IMR-90 (cell line): Measurements from ENCODE around the gene RERE. TPM values are rescaled to one million over a fixed set of nuclear protein-coding genes. Genes with fewer than 3 reads are reported as not detected.

Source experiments
- ATAC-seq: fragments of 200-7000 bp; cut with Tn5 transposase; 2 replicates; pipeline ENCODE4 v1.9.1; 2020; ENCODE audit warnings: low read depth, mild to moderate bottlenecking, moderate library complexity
- BruUV-seq: library from RNA; stranded (reverse); fragments of 400-500 nt; replicated peaks from 2 replicates; lab custom pipeline; 2021; lab: Mats Ljungman, UMichigan
- CTCF ChIA-PET: fragments of 300-600 bp; formaldehyde crosslinking; extraction: SDS; loops from one replicate; lab custom pipeline; 2021; ENCODE audit warnings: antibody characterized with exemption; lab: Yijun Ruan, JAX
- POLR2A ChIA-PET: fragments of 300-600 bp; sonication (Branson Sonifier 250); formaldehyde crosslinking; loops from one replicate; lab custom pipeline; 2022; ENCODE audit warnings: antibody characterized with exemption; ENCODE audit not compliant: unreplicated experiment; lab: Charles Lee
- DNase-seq: peaks from one replicate; pipeline ENCODE4 v3.0.0; 2013
- H2AFZ ChIP-seq: replicated peaks from 2 replicates; pipeline ENCODE3; 2013; ENCODE audit warnings: low read length, mild to moderate bottlenecking; ENCODE audit not compliant: poor library complexity
- H2AK5ac ChIP-seq: 2 replicates; pipeline ENCODE4 v1.6.1; 2013; ENCODE audit warnings: low read depth, low read length, inconsistent platforms
- H2AK9ac ChIP-seq: replicated peaks from 2 replicates; pipeline ENCODE3; 2013; ENCODE audit warnings: mild to moderate bottlenecking, low read depth, low read length, moderate library complexity; ENCODE audit not compliant: poor library complexity
- H2BK120ac ChIP-seq: 2 replicates; pipeline ENCODE4 v1.6.1; 2013; ENCODE audit warnings: low read depth, low read length, inconsistent platforms
- H2BK15ac ChIP-seq: 3 replicates; pipeline ENCODE4 v1.6.1; 2013; ENCODE audit warnings: low read depth, low read length, inconsistent platforms
- H2BK20ac ChIP-seq: 2 replicates; pipeline ENCODE4 v1.6.1; 2013; ENCODE audit warnings: low read depth, mild to moderate bottlenecking, inconsistent platforms, low read length, moderate library complexity
- H2BK5ac ChIP-seq: 2 replicates; pipeline ENCODE4 v1.6.1; 2013; ENCODE audit warnings: mild to moderate bottlenecking, low read depth, low read length, inconsistent platforms; ENCODE audit not compliant: poor library complexity, severe bottlenecking
- H3K14ac ChIP-seq: replicated peaks from 2 replicates; pipeline ENCODE4 v1.6.1; 2013; ENCODE audit warnings: low read depth, low read length, inconsistent platforms
- H3K18ac ChIP-seq: 2 replicates; pipeline ENCODE4 v1.6.1; 2013; ENCODE audit warnings: low read depth, low read length, control low read depth
- H3K23ac ChIP-seq: 2 replicates; pipeline ENCODE4 v1.6.1; 2013; ENCODE audit warnings: low read depth, low read length, inconsistent platforms
- H3K27ac ChIP-seq: 2 replicates; pipeline ENCODE4 v1.5.1; 2013; ENCODE audit warnings: mild to moderate bottlenecking, control low read depth, low read length; ENCODE audit not compliant: insufficient read depth
- H3K27me3 ChIP-seq: 2 replicates; pipeline ENCODE4 v1.6.1; 2013; ENCODE audit warnings: low read length; ENCODE audit not compliant: control insufficient read depth, insufficient read depth
- H3K36me3 ChIP-seq: 2 replicates; pipeline ENCODE4 v1.6.1; 2013; ENCODE audit warnings: low read length, mixed read lengths; ENCODE audit not compliant: control insufficient read depth, insufficient read depth
- H3K4ac ChIP-seq: 2 replicates; pipeline ENCODE4 v1.6.1; 2013; ENCODE audit warnings: low read depth, low read length, inconsistent platforms
- H3K4me1 ChIP-seq: 2 replicates; pipeline ENCODE4 v1.6.1; 2013; ENCODE audit warnings: low read length, mixed read lengths; ENCODE audit not compliant: control insufficient read depth, insufficient read depth
- H3K4me2 ChIP-seq: 2 replicates; pipeline ENCODE4 v1.6.1; 2013; ENCODE audit warnings: low read depth, mild to moderate bottlenecking, control low read depth, low read length, moderate library complexity
- H3K4me3 ChIP-seq: 2 replicates; pipeline ENCODE4 v1.5.1; 2013; ENCODE audit warnings: low read depth, mild to moderate bottlenecking, control low read depth, low read length, moderate library complexity; ENCODE audit not compliant: insufficient read depth
- H3K56ac ChIP-seq: 2 replicates; pipeline ENCODE4 v1.6.1; 2013; ENCODE audit warnings: low read length, inconsistent platforms; ENCODE audit not compliant: insufficient read depth; ENCODE audit errors: extremely low read depth
- H3K79me1 ChIP-seq, 2 experiments: 2 replicates each; pipeline ENCODE4 v1.6.1; 2013; ENCODE audit warnings: low read length in 2 of 2, inconsistent platforms in 1 of 2, low read depth in 1 of 2
- H3K9ac ChIP-seq: 2 replicates; pipeline ENCODE4 v1.6.1; 2013; ENCODE audit warnings: low read depth, low read length, control low read depth
- H3K9me1 ChIP-seq: 2 replicates; pipeline ENCODE4 v1.6.1; 2013; ENCODE audit warnings: low read length, inconsistent platforms; ENCODE audit not compliant: insufficient read depth
- H3K9me3 ChIP-seq: 2 replicates; pipeline ENCODE4 v1.6.1; 2013; ENCODE audit warnings: low read length; ENCODE audit not compliant: control insufficient read depth, insufficient read depth
- H4K20me1 ChIP-seq: 2 replicates; pipeline ENCODE4 v1.6.1; 2013; ENCODE audit warnings: low read length, inconsistent platforms; ENCODE audit not compliant: insufficient read depth
- H4K5ac ChIP-seq: 2 replicates; pipeline ENCODE4 v1.6.1; 2013; ENCODE audit warnings: mild to moderate bottlenecking, low read depth, low read length, control low read depth
- H4K8ac ChIP-seq, 2 experiments: 2 replicates each; pipeline ENCODE4 v1.6.1; 2013; ENCODE audit warnings: low read depth in 2 of 2, low read length in 2 of 2, control low read depth in 1 of 2, inconsistent platforms in 1 of 2
- H4K91ac ChIP-seq: 2 replicates; pipeline ENCODE4 v1.6.1; 2013; ENCODE audit warnings: low read depth, low read length, inconsistent platforms; ENCODE audit not compliant: insufficient read depth
- BHLHE40 ChIP-seq: fragments of 150-350 bp; IDR thresholded peaks from 2 replicates; pipeline ENCODE4 v1.6.1; 2016; ENCODE audit warnings: mild to moderate bottlenecking, low read depth, low read length
- MAFK ChIP-seq: IDR thresholded peaks from 2 replicates; pipeline ENCODE4 v1.6.1; 2012; ENCODE audit warnings: low read depth, low read length, improper control_type of control experiment
- MAZ ChIP-seq: IDR thresholded peaks from 2 replicates; pipeline ENCODE4 v1.6.1; 2012; ENCODE audit warnings: low read depth, mild to moderate bottlenecking, low read length, improper control_type of control experiment, moderate library complexity, borderline replicate concordance
- RCOR1 ChIP-seq: IDR thresholded peaks from 2 replicates; pipeline ENCODE4 v1.6.1; 2012; ENCODE audit warnings: mild to moderate bottlenecking, low read length, improper control_type of control experiment; ENCODE audit not compliant: insufficient replicate concordance
- RFX5 ChIP-seq: IDR thresholded peaks from 2 replicates; pipeline ENCODE4 v1.8.0; 2012; ENCODE audit warnings: low read depth, mild to moderate bottlenecking, low read length, moderate library complexity
- WGBS, 2 experiments: methylation state at CpG; one replicate each; pipeline versions ENCODE4 v1.1.5 to v1.1.7; 2013; ENCODE audit warnings: missing lambda C conversion rate in 2 of 2; ENCODE audit not compliant: insufficient read length in 1 of 2; ENCODE audit errors: extremely low coverage in 2 of 2; 5-methylcytosine and 5-hydroxymethylcytosine counted together
- dilution Hi-C: fragments of 300-500 bp; cut with HindIII; formaldehyde crosslinking; loops from one replicate; pipeline ENCODE4 v1.14.3; 2018; ENCODE audit warnings: low sequenced_read_pairs; ENCODE audit not compliant: unreplicated experiment
- in situ Hi-C: fragments of 300-500 bp; cut with MboI; formaldehyde crosslinking; loops from 3 replicates; pipeline ENCODE4 v1.14.3; 2019; ENCODE audit warnings: low sequenced_read_pairs, inconsistent platforms, mixed read lengths
- intact Hi-C: fragments of 100-400 bp; cut with micrococcal nuclease; formaldehyde crosslinking; loops from 2 replicates; pipeline ENCODE4 v1.10.0; 2022
- polyA plus RNA-seq, 3 experiments: library from polyadenylated mRNA; depleted of rRNA; stranded (reverse); fragments of >200 nt; gene quantifications; 2 replicates each; pipeline ENCODE4 v1.2.3, GENCODE V29; 2012; ENCODE audit warnings: low replicate concordance in 1 of 3
- total RNA-seq: library from RNA; depleted of rRNA; stranded (reverse); fragments of >200 nt; gene quantifications from 2 replicates; pipeline ENCODE4 v1.2.3, GENCODE V29; 2012
- TF ChIP-seq, protein P1 (sequence below): conservative IDR thresholded peaks from 2 replicates; pipeline ENCODE4 v1.5.1; 2012; ENCODE audit warnings: mild to moderate bottlenecking, low read depth, low read length, improper control_type of control experiment
- TF ChIP-seq, protein P2 (sequence below): fragments of 150-350 bp; IDR thresholded peaks from 2 replicates; pipeline ENCODE4 v1.6.1; 2017; ENCODE audit warnings: mild to moderate bottlenecking, antibody characterized with exemption, low read length, low read depth

The RERE gene
- total and polyA plus RNA-seq, 2 of the 4 experiments (the other 2 are of a cell fraction), result 11.5 to 25.1 TPM

DNA sequence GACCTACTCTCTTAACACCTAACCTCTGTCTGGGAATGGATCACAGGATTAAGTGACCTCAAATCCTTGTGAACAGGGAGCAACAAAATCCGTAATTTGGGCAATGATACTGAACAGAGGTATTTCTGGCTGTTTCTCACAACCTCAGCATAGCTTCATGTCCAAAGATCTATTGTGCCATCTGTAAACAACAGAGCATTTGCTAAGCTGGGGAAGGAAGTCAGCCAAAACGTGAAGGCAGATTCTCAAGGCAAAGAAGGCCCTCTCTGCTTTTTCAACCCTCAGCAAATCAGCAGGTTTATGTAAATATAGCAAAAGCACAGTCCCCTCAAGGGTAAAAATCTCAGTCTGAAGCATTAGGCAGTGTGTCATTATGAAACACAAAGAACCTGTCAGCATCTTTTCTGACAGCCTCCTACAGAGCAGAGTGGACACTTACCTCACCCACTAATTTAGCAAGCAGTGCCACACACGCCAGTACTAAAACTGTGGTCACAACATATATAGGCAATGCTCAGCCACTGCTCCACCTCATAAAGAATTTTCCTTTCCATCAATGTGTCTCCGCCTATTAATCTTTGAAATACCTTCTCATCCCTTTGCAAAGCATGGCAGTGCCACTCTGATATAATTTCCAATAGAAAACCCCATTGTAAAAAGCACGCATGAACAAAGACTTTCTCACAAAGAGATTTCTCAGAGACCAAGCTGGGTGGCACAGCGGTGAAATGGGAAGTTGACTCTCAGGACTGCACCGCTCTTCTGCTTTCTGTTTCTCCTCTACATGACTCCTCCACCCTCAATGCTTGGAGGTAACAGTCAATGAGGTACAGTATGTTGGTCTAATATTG lies 188.0 kb downstream of the RERE start:
- Histone ChIP-seq H2AFZ (no peak overlapping the region), H3K27ac (peak overlapping the region; percentile 6; the same call in 1 of the 2 replicates), H3K9ac (no peak overlapping the region), H3K18ac (peak overlapping the region; percentile 60; the same call in 1 of the 2 replicates), H2AK5ac (peak overlapping the region; percentile 46; the same call in 1 of the 2 replicates), H2BK5ac (peak overlapping the region; percentile 12), H3K4me1 (peaks cover 30% of the 10 kb centered on the region), H4K8ac (peak overlapping the region in 1 of 2 experiments; percentile 16; a peak in 1 of 4 replicates), H3K79me1 (peaks cover 20 to 71% of the 10 kb centered on the region in 2 experiments), H3K9me3 (no peaks in the 10 kb centered on the region), H2BK120ac (peak overlapping the region; percentile 55), H4K91ac (peak overlapping the region; percentile 26; the same call in 1 of the 2 replicates), H4K5ac (no peak overlapping the region), H3K27me3 (no peaks in the 10 kb centered on the region), H3K23ac (peak overlapping the region; percentile 39), H4K20me1 (peaks cover 53% of the 10 kb centered on the region), H3K14ac (peak overlapping the region; percentile 30; the same call in 1 of the 2 replicates), H2BK15ac (peak overlapping the region; percentile 13; the same call in 1 of the 3 replicates), H3K56ac (no peak overlapping the region), H3K4ac (peak overlapping the region; percentile 69), H2BK20ac (peak overlapping the region; percentile 53), H3K4me3 (no peak overlapping the region), H3K36me3 (no peaks in the 10 kb centered on the region), H3K9me1 (peaks cover 19% of the 10 kb centered on the region), H3K4me2 (peak overlapping the region; percentile 58), H2AK9ac (no peak overlapping the region)
- POLR2A ChIA-PET, result no interaction called here
- DNase-seq, result peak; percentile 76
- CTCF ChIA-PET, result interaction anchor here (0.9 kb wide), 1 partner anchor 316 kb away, joined by 3 read pairs; no protein-coding TSS in a partner anchor
- TF ChIP-seq, protein P1, sequence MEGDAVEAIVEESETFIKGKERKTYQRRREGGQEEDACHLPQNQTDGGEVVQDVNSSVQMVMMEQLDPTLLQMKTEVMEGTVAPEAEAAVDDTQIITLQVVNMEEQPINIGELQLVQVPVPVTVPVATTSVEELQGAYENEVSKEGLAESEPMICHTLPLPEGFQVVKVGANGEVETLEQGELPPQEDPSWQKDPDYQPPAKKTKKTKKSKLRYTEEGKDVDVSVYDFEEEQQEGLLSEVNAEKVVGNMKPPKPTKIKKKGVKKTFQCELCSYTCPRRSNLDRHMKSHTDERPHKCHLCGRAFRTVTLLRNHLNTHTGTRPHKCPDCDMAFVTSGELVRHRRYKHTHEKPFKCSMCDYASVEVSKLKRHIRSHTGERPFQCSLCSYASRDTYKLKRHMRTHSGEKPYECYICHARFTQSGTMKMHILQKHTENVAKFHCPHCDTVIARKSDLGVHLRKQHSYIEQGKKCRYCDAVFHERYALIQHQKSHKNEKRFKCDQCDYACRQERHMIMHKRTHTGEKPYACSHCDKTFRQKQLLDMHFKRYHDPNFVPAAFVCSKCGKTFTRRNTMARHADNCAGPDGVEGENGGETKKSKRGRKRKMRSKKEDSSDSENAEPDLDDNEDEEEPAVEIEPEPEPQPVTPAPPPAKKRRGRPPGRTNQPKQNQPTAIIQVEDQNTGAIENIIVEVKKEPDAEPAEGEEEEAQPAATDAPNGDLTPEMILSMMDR, result no peak
- no peak for TF ChIP-seq RCOR1
- TF ChIP-seq MAZ, result no peak
- peak; percentile 37; the same call in 1 of the 2 replicates for TF ChIP-seq BHLHE40
- TF ChIP-seq, protein P2, sequence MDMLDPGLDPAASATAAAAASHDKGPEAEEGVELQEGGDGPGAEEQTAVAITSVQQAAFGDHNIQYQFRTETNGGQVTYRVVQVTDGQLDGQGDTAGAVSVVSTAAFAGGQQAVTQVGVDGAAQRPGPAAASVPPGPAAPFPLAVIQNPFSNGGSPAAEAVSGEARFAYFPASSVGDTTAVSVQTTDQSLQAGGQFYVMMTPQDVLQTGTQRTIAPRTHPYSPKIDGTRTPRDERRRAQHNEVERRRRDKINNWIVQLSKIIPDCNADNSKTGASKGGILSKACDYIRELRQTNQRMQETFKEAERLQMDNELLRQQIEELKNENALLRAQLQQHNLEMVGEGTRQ, result no peak
- TF ChIP-seq MAFK, result 0 out of 2 replicates have a peak, but pooled peaks have one; percentile 17
- no peak for TF ChIP-seq RFX5
- BruUV-seq, result no TSS peak
- WGBS, 2 experiments, result 53% methylated on average over 3 of the region's 7 CpGs; no CpG with 5 or more reads in 1 of the 2 experiments
- intact Hi-C loops, result loop anchor here (5.0 kb wide), 1 partner anchor 188 kb away; the partner anchor contains the start of gene RERE
- peak; percentile 31 for ATAC-seq
- in situ Hi-C loops, result no loop called here
- dilution Hi-C loops, result no loop called here
